ENCODE measurements around the gene KIFAP3.

- TF ChIP-seq EZH2phosphoT487 (conservative IDR thresholded peaks at IDR 0.05; ENCODE audit: low read length), result no peak
- TF ChIP-seq, protein P1, sequence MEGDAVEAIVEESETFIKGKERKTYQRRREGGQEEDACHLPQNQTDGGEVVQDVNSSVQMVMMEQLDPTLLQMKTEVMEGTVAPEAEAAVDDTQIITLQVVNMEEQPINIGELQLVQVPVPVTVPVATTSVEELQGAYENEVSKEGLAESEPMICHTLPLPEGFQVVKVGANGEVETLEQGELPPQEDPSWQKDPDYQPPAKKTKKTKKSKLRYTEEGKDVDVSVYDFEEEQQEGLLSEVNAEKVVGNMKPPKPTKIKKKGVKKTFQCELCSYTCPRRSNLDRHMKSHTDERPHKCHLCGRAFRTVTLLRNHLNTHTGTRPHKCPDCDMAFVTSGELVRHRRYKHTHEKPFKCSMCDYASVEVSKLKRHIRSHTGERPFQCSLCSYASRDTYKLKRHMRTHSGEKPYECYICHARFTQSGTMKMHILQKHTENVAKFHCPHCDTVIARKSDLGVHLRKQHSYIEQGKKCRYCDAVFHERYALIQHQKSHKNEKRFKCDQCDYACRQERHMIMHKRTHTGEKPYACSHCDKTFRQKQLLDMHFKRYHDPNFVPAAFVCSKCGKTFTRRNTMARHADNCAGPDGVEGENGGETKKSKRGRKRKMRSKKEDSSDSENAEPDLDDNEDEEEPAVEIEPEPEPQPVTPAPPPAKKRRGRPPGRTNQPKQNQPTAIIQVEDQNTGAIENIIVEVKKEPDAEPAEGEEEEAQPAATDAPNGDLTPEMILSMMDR (IDR thresholded peaks at IDR 0.05; ENCODE audit: insufficient read depth, low read length, poor library complexity, severe bottlenecking), result no peak
Measured at GRCh38 chr1:169945181-169945580, 129.3 kb downstream of the KIFAP3 start.

Data from SU-DHL-6 (cell line).